ENCODE results near the gene RRP36.
"Not testable (repeated sequence)": the region's sequence is repeated elsewhere in the genome, so short reads cannot be mapped to it uniquely, and the experiment has no call there.

The RRP36 gene

DNA sequence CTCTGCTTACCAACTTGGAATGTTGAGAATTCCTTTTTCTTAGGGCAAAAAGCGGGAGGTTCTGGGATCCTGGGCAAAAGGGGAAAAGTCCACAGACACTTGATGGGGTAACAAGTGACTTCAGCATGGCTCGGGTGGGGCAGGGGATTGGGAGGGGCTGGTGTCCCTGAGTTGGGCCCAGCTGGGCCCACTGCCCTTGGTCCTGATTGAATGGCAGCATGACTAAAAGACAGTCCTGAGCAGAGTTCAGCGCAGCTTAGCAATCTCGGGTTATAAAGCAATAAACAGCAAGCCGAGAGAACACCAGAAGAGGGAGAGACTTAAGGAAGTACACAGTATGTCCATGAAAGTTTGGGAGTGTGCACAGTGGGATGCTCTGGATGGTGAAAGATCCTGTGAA is 31.5 kb upstream of the RRP36 start:
- H3K79me2 ChIP-seq (ENCODE audit: control insufficient read depth, low read length), result peaks cover 24% of the 10 kb centered on the region
- no peak overlapping the region for H3K27ac ChIP-seq (ENCODE audit: low read depth, low read length)
- no peaks in the 10 kb centered on the region for H3K9me3 ChIP-seq (ENCODE audit: control insufficient read depth, insufficient read depth, low read length)
- no peaks in the 10 kb centered on the region for H4K20me1 ChIP-seq (ENCODE audit: control insufficient read depth, insufficient read depth, low read depth, low read length)
- H3K4me2 ChIP-seq (ENCODE audit: low read length), result no peak overlapping the region
- TF ChIP-seq EZH2phosphoT487 (IDR thresholded peaks at IDR 0.05; ENCODE audit: borderline replicate concordance, low read length), result no peak
- TF ChIP-seq, protein P1, sequence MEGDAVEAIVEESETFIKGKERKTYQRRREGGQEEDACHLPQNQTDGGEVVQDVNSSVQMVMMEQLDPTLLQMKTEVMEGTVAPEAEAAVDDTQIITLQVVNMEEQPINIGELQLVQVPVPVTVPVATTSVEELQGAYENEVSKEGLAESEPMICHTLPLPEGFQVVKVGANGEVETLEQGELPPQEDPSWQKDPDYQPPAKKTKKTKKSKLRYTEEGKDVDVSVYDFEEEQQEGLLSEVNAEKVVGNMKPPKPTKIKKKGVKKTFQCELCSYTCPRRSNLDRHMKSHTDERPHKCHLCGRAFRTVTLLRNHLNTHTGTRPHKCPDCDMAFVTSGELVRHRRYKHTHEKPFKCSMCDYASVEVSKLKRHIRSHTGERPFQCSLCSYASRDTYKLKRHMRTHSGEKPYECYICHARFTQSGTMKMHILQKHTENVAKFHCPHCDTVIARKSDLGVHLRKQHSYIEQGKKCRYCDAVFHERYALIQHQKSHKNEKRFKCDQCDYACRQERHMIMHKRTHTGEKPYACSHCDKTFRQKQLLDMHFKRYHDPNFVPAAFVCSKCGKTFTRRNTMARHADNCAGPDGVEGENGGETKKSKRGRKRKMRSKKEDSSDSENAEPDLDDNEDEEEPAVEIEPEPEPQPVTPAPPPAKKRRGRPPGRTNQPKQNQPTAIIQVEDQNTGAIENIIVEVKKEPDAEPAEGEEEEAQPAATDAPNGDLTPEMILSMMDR (IDR thresholded peaks at IDR 0.05; ENCODE audit: low read depth, low read length, poor library complexity, severe bottlenecking), result no peak
- H3K27me3 ChIP-seq (ENCODE audit: control insufficient read depth, low read length), result no peaks in the 10 kb centered on the region
- H3K4me1 ChIP-seq (ENCODE audit: control insufficient read depth, low read length), result peaks cover 11% of the 10 kb centered on the region
- H3K4me3 ChIP-seq (ENCODE audit: low read length), result no peak overlapping the region
- no peaks in the 10 kb centered on the region for H3F3A ChIP-seq (ENCODE audit: control insufficient read depth, insufficient read depth)
- peaks cover 23% of the 10 kb centered on the region for H3K36me3 ChIP-seq (ENCODE audit: control insufficient read depth, low read length)
- no peaks in the 10 kb centered on the region for H3K9me2 ChIP-seq (replicated peaks; ENCODE audit: control insufficient read depth, low read length)

DNA sequence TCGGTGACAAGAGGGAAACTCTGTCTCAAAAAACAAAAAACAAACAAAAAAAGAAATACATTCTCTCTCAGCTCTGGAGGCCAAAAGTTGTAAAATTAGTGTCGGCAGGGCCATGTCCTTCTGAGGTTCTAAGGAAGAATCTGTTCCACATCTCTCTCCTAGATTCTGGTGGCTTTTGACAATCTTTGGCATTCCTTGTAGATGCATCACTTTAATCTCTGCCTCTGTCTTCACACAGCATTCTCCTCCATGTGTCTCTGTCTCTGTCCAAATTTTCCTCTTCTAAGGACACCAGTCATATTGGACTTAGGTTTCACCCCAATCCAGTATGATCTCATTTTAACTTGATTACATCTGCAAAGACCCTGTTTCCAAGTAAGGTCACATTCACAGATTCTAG is 28.0 kb upstream of the RRP36 start:
- Histone ChIP-seq H3K27ac (ENCODE audit: low read depth, low read length) (no peak overlapping the region), H3K36me3 (ENCODE audit: control insufficient read depth, low read length) (peaks cover 23% of the 10 kb centered on the region), H3K9me2 (replicated peaks; ENCODE audit: control insufficient read depth, low read length) (no peaks in the 10 kb centered on the region), H3K4me1 (ENCODE audit: control insufficient read depth, low read length) (peaks cover 3% of the 10 kb centered on the region; the same call in 1 of the 2 replicates), H3F3A (ENCODE audit: control insufficient read depth, insufficient read depth) (peaks cover 5% of the 10 kb centered on the region; the same call in 1 of the 2 replicates), H4K20me1 (ENCODE audit: control insufficient read depth, insufficient read depth, low read depth, low read length) (no peaks in the 10 kb centered on the region), H3K9me3 (ENCODE audit: control insufficient read depth, insufficient read depth, low read length) (no peaks in the 10 kb centered on the region), H3K4me3 (ENCODE audit: low read length) (no peak overlapping the region), H3K4me2 (ENCODE audit: low read length) (no peak overlapping the region), H3K79me2 (ENCODE audit: control insufficient read depth, low read length) (no peaks in the 10 kb centered on the region), H3K27me3 (ENCODE audit: control insufficient read depth, low read length) (no peaks in the 10 kb centered on the region)
- TF ChIP-seq, protein P1 (IDR thresholded peaks at IDR 0.05; ENCODE audit: low read depth, low read length, poor library complexity, severe bottlenecking), result no peak
- no peak for TF ChIP-seq EZH2phosphoT487 (IDR thresholded peaks at IDR 0.05; ENCODE audit: borderline replicate concordance, low read length)

DNA sequence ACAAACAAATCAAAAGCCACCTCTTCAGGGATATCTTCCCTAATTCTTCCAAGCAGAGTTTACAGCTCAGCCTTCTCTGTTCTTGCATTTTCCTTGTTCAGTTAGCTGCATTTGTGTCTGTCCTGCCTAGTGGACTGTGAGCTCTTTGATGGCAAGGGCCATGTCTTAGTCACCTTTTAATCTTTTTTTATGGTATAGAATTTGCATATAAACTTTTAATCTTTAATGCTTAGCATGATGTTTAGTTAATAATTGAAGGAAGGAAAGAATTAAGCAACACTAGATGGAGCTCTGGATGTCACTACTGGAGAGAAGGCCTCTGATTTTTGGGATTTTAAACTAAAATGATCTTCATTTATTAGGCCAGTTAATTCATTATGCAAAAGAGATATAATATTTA is 24.9 kb upstream of the RRP36 start:
- no peaks in the 10 kb centered on the region for H3K79me2 ChIP-seq (ENCODE audit: control insufficient read depth, low read length)
- no peak overlapping the region for H3K4me2 ChIP-seq (ENCODE audit: low read length)
- no peak overlapping the region for H3K4me3 ChIP-seq (ENCODE audit: low read length)
- H3K9me2 ChIP-seq (replicated peaks; ENCODE audit: control insufficient read depth, low read length), result no peaks in the 10 kb centered on the region
- H3K4me1 ChIP-seq (ENCODE audit: control insufficient read depth, low read length), result peaks cover 3% of the 10 kb centered on the region; the same call in 1 of the 2 replicates
- peaks cover 5% of the 10 kb centered on the region; the same call in 1 of the 2 replicates for H3F3A ChIP-seq (ENCODE audit: control insufficient read depth, insufficient read depth)
- TF ChIP-seq EZH2phosphoT487 (IDR thresholded peaks at IDR 0.05; ENCODE audit: borderline replicate concordance, low read length), result no peak
- TF ChIP-seq, protein P1 (IDR thresholded peaks at IDR 0.05; ENCODE audit: low read depth, low read length, poor library complexity, severe bottlenecking), result peak; percentile 17
- H3K27ac ChIP-seq (ENCODE audit: low read depth, low read length), result no peak overlapping the region
- no peaks in the 10 kb centered on the region for H3K9me3 ChIP-seq (ENCODE audit: control insufficient read depth, insufficient read depth, low read length)
- no peaks in the 10 kb centered on the region for H4K20me1 ChIP-seq (ENCODE audit: control insufficient read depth, insufficient read depth, low read depth, low read length)
- no peaks in the 10 kb centered on the region for H3K27me3 ChIP-seq (ENCODE audit: control insufficient read depth, low read length)
- peaks cover 3% of the 10 kb centered on the region for H3K36me3 ChIP-seq (ENCODE audit: control insufficient read depth, low read length)

DNA sequence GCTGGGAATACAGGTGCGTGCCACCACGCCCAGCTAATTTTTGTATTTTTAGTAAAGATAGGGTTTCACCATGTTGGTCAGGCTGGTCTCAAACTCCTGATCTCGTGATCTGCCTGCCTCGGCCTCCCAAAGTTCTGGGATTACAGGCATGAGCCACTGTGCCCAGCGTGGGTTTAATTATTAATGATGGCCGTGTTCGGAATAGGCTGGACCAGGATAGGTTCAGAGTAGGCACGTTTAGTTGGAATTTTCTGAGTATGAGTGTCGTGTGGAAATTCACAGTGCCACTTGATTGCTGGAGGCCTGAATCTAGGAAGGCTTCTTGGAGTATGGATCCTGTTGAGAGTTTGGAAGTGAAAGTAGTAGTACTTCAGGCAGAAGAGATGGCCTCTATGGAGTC is 23.2 kb upstream of the RRP36 start:
- not testable (repeated sequence) for H3K4me2 ChIP-seq (ENCODE audit: low read length); H3K4me3 ChIP-seq (ENCODE audit: low read length); H3K27me3 ChIP-seq (ENCODE audit: control insufficient read depth, low read length); H3K36me3 ChIP-seq (ENCODE audit: control insufficient read depth, low read length); H3K4me1 ChIP-seq (ENCODE audit: control insufficient read depth, low read length); H3K27ac ChIP-seq (ENCODE audit: low read depth, low read length); H3K9me2 ChIP-seq (replicated peaks; ENCODE audit: control insufficient read depth, low read length); H3K79me2 ChIP-seq (ENCODE audit: control insufficient read depth, low read length); H3K9me3 ChIP-seq (ENCODE audit: control insufficient read depth, insufficient read depth, low read length); H4K20me1 ChIP-seq (ENCODE audit: control insufficient read depth, insufficient read depth, low read depth, low read length); H3F3A ChIP-seq (ENCODE audit: control insufficient read depth, insufficient read depth)

Data from DOHH2 (cell line).